NCI-H2171 (cell line): ENCODE results near the gene FHOD1.
A peak's percentile ranks its signal among the peaks of the same experiment; 100 is the strongest.

Experiments
- DNase-seq: peaks from one replicate; lab custom pipeline; 2025; lab: John Stamatoyannopoulos, UW

The FHOD1 gene

DNA sequence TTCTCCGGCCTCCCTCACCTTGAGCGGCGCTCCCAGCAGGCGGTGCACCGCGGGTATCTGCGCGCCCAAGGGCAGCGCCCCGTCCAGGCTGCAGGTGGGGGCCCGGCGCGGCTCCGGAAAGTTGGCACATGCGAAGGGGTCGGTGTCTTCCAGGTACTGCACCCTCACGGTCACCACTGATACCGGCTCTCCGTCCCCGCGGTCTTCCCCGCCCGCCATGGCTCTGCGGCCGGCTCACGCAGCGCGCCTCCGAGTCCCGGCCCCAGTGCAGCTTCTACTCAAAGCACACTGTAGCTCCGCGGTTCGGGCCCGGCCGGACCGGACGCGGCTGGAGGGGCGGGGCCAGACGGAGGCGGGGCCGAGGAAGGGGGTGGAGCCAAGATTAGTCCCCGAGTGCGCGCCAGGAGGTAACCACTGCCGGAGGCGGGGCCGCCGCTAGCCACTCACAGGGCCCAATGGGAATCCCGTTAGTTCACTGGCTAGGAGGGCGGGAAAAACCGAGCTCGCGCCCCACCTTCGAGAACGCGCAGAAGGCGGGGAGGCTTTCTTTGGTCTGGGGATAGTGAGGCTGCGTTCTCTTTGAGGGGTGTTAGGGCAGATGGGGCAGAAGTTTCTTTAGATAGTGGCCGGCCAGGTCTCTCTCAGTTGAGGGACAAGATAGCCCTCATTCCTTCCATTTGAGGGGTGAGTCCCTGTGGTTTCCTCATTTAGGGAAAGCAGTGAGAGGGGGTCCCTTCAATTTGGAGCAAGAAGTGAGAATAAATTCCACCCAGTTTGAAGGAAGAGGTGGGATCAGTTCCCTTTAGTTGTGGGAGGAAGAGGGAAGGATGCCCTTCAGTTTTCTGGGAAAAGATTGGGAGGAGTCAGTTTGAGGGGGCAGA is at the start of gene FHOD1:
FHOD1 (minus strand) TSS at position 290 of the 881 bp plus-strand sequence; CDS start at position 219, 71 bp downstream.
- peak; percentile 92 for DNase-seq

DNA sequence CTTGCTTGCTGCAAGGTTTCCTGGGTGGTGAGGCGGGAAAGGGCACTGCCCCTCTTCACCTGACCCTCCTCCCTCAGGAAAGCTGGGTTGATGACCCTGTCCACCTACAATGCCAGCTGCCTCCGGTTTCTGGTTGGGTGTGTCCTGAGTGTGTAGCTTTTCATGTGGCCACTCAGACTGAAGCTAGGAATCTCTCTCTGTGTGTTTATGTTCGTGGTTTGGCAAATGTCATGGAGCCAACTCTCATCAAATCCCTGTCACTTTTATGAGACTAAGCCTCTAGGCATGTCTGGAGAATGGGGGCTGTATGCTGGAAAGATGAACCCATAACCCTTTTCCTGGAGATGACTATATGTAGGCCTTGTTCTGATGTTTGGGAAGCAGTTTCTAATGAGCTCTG is 49.1 kb upstream of the FHOD1 start:
- DNase-seq: no peak

DNA sequence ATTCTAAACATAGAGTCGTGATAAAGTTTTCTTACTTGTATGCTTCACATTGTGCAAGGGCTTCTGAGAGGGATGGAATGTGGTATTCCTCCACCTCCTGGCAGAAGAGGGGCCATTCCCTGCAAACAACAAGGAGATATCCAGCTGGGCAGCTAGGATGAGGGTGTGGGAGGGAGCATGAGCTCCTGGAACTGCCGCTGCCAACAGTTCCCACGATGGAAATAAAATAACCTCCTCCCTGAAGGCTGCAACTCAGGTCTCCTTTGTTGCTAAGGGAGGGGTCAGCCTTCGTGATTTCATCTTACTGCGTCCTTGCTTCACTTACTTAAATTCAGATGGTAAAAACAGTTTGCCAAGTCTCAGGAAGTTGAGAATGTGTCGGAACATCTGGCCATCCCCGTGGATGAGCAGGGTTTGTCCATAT is 47.7 kb upstream of the FHOD1 start:
- no peak for DNase-seq

GRCh38 chr16:67294171-67294757 is 47.0 kb upstream of the FHOD1 start:
- DNase-seq: no peak

- DNase-seq: no peak
Observed at GRCh38 chr16:67291461-67291860, 44.2 kb upstream of the FHOD1 start.

DNA sequence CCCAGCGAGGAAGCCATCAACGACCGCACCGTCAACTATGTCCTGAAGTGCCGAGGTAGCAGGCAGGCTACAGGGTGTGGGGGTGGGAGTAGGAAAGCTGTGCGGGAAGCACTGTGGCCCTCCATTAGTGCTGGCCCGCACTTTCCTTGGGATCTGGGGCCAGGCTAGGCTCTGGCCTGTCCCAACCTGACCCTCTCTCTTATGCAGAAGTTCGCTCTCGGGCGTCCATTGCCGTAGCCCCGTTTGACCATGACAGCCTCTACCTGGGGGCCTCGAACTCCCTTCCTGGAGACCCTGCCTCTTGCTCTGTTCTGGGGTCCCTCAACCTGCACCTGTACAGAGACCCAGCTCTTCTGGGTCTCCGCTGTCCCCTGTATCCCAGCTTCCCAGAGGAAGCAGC is 40.7 kb upstream of the FHOD1 start:
- DNase-seq: no peak

DNA sequence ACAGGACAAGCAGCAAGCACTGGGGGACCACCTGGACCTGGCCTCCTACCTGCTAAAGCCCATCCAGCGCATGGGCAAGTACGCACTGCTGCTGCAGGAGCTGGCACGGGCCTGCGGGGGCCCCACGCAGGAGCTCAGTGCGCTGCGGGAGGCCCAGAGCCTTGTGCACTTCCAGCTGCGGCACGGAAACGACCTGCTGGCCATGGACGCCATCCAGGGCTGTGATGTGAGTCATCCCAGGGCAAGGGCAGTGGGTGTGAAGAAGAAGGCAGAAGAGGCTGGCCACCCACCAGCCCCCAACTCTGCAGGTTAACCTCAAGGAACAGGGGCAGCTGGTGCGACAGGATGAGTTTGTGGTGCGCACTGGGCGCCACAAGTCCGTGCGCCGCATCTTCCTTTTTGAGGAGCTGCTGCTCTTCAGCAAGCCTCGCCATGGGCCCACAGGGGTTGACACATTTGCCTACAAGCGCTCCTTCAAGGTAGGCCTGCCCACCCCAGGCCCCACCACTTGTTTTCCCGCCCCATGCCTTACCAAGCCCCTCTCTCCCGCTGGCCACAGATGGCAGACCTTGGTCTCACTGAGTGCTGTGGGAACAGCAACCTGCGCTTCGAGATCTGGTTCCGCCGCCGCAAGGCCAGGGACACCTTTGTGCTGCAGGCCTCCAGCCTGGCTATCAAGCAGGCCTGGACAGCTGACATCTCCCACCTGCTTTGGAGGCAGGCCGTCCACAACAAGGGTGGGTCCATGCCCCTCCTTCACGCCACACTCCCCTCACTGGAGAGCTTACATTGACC is 39.4 kb upstream of the FHOD1 start:
- no peak for DNase-seq

DNA sequence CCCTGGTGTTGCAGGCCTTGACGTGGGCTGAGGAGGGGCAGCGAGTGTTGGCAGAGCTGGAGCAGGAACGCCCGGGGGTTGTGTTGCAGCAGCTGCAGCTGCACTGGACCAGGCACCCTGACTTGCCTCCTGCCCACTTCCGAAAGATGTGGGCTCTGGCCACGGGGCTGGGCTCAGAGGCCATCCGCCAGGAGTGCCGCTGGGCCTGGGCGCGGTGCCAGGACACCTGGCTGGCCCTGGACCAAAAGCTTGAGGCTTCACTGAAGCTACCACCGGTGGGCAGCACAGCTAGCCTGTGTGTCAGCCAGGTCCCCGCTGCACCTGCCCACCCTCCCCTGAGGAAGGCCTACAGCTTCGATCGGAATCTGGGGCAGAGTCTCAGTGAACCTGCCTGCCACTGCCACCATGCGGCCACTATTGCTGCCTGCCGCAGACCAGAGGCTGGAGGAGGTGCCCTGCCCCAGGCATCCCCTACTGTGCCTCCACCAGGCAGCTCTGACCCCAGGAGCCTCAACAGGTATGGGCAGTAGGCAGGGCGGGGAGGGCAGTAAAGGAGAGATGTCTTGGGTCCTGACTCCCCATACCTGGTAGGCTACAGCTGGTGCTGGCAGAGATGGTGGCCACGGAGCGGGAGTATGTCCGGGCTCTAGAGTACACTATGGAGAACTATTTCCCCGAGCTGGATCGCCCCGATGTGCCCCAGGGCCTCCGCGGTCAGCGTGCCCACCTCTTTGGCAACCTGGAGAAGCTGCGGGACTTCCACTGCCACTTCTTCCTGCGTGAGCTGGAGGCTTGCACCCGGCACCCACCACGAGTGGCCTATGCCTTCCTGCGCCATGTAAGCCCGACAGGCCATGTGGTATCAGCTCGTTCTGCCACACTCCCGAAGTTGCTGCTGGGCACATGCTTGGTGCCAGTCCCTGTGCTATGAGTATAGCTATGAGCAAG is 37.7 kb upstream of the FHOD1 start:
- DNase-seq: no peak

- DNase-seq: no peak
Observed at GRCh38 chr16:67283826-67284555, 36.7 kb upstream of the FHOD1 start.

GRCh38 chr16:67283039-67283825 is 36.0 kb upstream of the FHOD1 start:
- DNase-seq: no peak

DNA sequence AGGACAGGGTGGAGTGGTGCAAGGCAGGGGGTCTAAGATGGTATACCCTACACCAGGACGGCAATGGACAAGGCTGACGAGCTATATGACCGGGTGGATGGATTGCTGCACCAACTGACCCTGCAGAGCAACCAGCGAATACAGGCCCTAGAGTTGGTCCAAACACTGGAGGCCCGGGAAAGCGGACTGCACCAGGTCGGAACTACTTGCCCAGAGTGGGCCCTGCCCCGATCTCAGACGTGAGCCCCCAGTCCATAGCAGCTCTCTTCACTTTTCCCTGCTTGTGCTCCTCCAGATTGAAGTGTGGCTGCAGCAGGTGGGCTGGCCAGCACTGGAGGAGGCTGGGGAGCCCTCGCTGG is 35.1 kb upstream of the FHOD1 start:
- DNase-seq: no peak

DNA sequence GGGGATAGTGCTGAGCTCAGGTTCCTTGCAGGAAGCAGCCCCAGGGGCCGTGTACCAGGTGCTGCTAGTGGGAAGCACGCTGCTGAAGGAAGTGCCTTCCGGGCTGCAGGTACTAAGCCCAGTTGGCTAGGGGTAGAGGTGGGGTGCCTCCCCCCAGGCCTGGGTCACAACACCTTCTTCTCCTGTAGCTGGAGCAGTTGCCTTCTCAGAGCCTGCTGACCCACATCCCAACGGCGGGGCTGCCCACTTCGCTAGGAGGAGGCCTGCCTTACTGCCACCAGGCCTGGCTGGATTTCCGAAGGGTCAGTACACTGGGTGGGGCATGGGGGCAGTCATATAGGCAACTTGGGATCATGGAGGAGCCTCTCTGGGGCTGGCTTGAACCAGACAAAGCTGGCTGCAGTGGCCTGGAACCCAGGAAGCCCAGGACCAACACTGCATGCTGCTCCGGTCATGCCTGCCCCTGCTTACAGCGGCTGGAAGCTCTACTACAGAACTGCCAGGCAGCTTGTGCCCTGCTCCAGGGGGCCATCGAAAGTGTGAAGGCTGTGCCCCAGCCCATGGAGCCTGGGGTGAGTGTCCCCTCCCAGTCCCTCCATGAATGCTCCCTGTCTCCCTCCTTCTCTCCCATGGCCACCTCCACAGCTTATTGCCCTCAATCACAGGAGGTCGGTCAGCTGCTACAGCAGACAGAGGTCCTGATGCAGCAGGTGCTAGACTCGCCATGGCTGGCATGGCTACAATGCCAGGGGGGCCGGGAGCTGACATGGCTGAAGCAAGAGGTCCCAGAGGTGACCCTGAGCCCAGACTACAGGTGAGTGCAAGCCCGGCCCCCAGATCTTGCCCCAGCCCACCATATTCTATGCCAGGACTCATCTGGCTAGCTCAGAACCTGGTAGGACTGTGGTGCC is 34.5 kb upstream of the FHOD1 start:
- no peak for DNase-seq

GRCh38 chr16:67280090-67281015 is 33.1 kb upstream of the FHOD1 start:
- DNase-seq: no peak

- peak; percentile 64 for DNase-seq
Observed at GRCh38 chr16:67279296-67280089, 32.2 kb upstream of the FHOD1 start, which contains the start of gene PLEKHG4. Gene PLEKHG4 (plus strand): TSS chr16:67279532. CDS start chr16:67280045, 513 bp downstream.

DNA sequence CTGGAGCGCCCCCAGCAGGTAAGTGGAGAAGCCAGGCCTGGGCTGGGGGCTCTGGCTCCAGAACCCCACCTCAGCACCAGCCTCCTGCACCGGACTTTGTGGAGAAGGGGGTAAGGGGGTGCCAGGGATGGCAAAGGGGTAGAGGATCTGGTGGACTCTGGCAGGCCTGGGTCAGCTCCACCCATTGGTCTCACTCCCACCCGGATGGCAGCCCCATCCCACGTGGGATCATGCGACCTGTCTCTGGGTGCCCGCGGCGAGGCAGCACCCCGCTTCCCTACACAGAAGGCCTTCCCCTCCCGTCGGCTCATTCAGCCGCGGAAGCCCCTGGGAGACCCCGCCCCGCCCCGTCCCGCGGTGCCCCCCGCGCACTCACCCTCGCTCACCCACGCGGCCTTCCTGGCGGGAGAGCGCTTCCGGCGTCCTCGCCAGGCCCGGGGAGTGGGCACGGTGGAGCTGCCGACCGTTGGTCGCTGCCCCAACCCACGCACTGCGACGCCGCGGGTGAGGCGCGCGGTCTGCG is 31.6 kb upstream of the FHOD1 start:
- DNase-seq: peak; percentile 60

DNA sequence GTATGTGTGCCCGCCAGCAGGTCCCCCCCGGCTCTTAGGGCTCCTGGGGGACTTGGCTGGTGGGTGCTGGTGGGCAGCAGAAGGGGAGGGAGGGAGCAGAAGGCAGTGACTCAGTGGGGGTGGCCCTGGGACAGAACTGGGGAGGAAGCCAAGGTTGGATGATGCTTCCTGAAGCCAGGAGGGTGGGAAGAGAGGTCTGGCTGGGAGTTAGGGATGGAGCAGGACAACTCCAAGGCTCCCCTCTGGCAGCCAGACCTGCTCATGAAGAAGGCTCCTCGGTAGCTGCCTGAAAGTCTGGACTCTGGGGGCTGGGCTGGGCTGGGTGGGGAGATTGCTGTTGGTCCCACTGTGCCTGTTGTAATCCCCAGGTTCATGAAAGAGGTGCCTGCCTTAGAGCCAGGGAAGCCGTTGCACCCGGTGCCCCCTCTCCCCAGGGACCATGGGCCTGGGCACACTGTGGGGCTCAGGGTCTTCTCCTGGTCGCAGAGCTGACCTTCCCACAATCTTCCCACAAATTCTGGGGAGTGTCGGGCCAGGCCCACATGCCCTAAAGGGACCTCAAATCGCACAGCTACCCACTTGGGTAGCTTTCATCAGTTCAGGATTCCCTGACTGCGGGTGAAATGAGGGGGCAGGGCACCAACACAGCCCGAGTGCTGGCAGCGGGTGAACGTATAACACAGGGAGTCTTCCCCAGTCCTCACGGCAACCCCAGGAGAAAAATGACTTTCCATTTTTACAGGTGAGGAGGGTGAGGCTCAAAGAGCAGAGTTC is 30.9 kb upstream of the FHOD1 start:
- DNase-seq: no peak
